HCT116 (cell line): Measurements from ENCODE around the gene KCNK13. TPM values are rescaled to one million over a fixed set of nuclear protein-coding genes. Genes with fewer than 3 reads are reported as not detected.

Experiments
- ATAC-seq: fragments of 200-7000 bp; cut with Tn5 transposase; 2 replicates; pipeline ENCODE4 v1.9.1; 2020; ENCODE audit warnings: mild to moderate bottlenecking, moderate library complexity
- BruUV-seq: library from RNA; stranded (reverse); fragments of 400-500 nt; replicated peaks from 2 replicates; lab custom pipeline; 2021; lab: Mats Ljungman, UMichigan
- CTCF ChIA-PET: fragments of 300-600 bp; sonication (Branson Sonifier 250); formaldehyde crosslinking; loops from one replicate; lab custom pipeline; 2021; ENCODE audit warnings: antibody characterized with exemption; lab: Charles Lee
- POLR2A ChIA-PET: fragments of 300-600, 350-600 bp; sonication (Branson Sonifier 250); formaldehyde crosslinking; loops from one replicate; lab custom pipeline; 2021; ENCODE audit warnings: antibody characterized with exemption; lab: Charles Lee
- RAD21 ChIA-PET, 2 experiments: fragments of 300-600 bp; sonication (Branson Sonifier 250); formaldehyde crosslinking; loops; one replicate each; lab custom pipeline; 2023; ENCODE audit warnings: low total read pairs in 2 of 2; ENCODE audit not compliant: uncharacterized antibody in 2 of 2, unreplicated experiment in 2 of 2, low non-redundant PET in 1 of 2; lab: Charles Lee
- DNase-seq: peaks from one replicate; pipeline ENCODE4 v3.0.0-alpha.2; 2010; ENCODE audit warnings: low read depth, low spot score
- H2AFZ ChIP-seq: fragments of 200-600 bp; shearing (Covaris generic), sonication (generic); 2 replicates; pipeline ENCODE4 v1.6.1; 2017; ENCODE audit warnings: low read depth, mixed run types, mixed read lengths, antibody characterized with exemption, low read length; ENCODE audit not compliant: poor library complexity, severe bottlenecking
- H3K27ac ChIP-seq: 2 replicates; pipeline ENCODE4 v1.5.1; 2012; ENCODE audit warnings: low read depth, low read length
- H3K27me3 ChIP-seq: fragments of 200-600 bp; sonication (generic); 2 replicates; pipeline ENCODE4 v1.6.1; 2016; ENCODE audit warnings: mixed run types, low read length, mixed read lengths; ENCODE audit not compliant: insufficient read depth
- H3K36me3 ChIP-seq, 2 experiments: fragments of 200-500 bp in 1 of 2; fragments of 200-600 bp in 1 of 2; sonication (Bioruptor generic) in 1 of 2; sonication (generic) in 1 of 2; 2 replicates each; pipeline versions ENCODE4 v1.5.1 to v1.6.1; 2014 to 2016; ENCODE audit warnings: low read length in 2 of 2, inconsistent platforms in 1 of 2, mixed read lengths in 1 of 2, mixed run types in 1 of 2; ENCODE audit not compliant: insufficient read depth in 2 of 2, control insufficient read depth in 1 of 2
- H3K4me1 ChIP-seq, 2 experiments: fragments of 200-600 bp in 1 of 2; sonication (generic) in 1 of 2; 2 replicates each; pipeline versions ENCODE4 v1.5.1 to v1.6.1; 2012 to 2017; ENCODE audit warnings: low read length in 2 of 2, inconsistent platforms in 1 of 2, mild to moderate bottlenecking in 1 of 2, mixed read lengths in 1 of 2, mixed run types in 1 of 2, moderate library complexity in 1 of 2; ENCODE audit not compliant: insufficient read depth in 2 of 2, control insufficient read depth in 1 of 2
- H3K4me2 ChIP-seq: fragments of 200-600 bp; sonication (generic); 2 replicates; pipeline ENCODE4 v1.6.1; 2017; ENCODE audit warnings: mixed run types, low read length, mixed read lengths
- H3K4me3 ChIP-seq, 2 experiments: fragments of 200-600 bp in 1 of 2; sonication (generic) in 1 of 2; replicated peaks in 1 of 2; 2 replicates each; pipeline ENCODE4 v1.5.1; 2011 to 2016; ENCODE audit warnings: low read length in 2 of 2, control low read depth in 1 of 2, low read depth in 1 of 2, mild to moderate bottlenecking in 1 of 2, mixed read lengths in 1 of 2, mixed run types in 1 of 2
- H3K79me2 ChIP-seq: fragments of 200-600 bp; sonication (generic); 2 replicates; pipeline ENCODE4 v1.6.1; 2017; ENCODE audit warnings: mild to moderate bottlenecking, mixed run types, low read length, moderate library complexity, mixed read lengths; ENCODE audit not compliant: insufficient read depth
- H3K9ac ChIP-seq: fragments of 200-600 bp; sonication (generic); 2 replicates; pipeline ENCODE4 v1.6.1; 2016; ENCODE audit warnings: low read length, mixed read lengths
- H3K9me2 ChIP-seq: fragments of 200-600 bp; sonication (generic), shearing (Covaris generic); 2 replicates; pipeline ENCODE4 v1.6.1; 2017; ENCODE audit warnings: mixed run types, mild to moderate bottlenecking, moderate library complexity; ENCODE audit not compliant: insufficient read depth
- H3K9me3 ChIP-seq, 2 experiments: fragments of 200-500 bp in 1 of 2; fragments of 200-600 bp in 1 of 2; sonication (Bioruptor generic) in 1 of 2; sonication (generic) in 1 of 2; 2 replicates each; pipeline ENCODE4 v1.6.1; 2014 to 2017; ENCODE audit warnings: low read length in 2 of 2, mixed read lengths in 2 of 2, inconsistent platforms in 1 of 2, low read depth in 1 of 2, mild to moderate bottlenecking in 1 of 2, mixed run types in 1 of 2, moderate library complexity in 1 of 2; ENCODE audit not compliant: control insufficient read depth in 1 of 2, insufficient read depth in 1 of 2
- H4K20me1 ChIP-seq: fragments of 200-600 bp; sonication (generic), shearing (Covaris generic); 2 replicates; pipeline ENCODE4 v1.6.1; 2017; ENCODE audit warnings: mixed run types, mild to moderate bottlenecking, moderate library complexity; ENCODE audit not compliant: insufficient read depth
- CEBPB ChIP-seq: IDR thresholded peaks from 2 replicates; pipeline ENCODE4 v1.6.1; 2012; ENCODE audit warnings: low read depth
- ELF1 ChIP-seq: IDR thresholded peaks from 2 replicates; pipeline ENCODE4 v1.6.1; 2012; ENCODE audit warnings: low read depth, borderline replicate concordance
- EZH2 ChIP-seq: fragments of 200-600 bp; sonication (generic); IDR thresholded peaks from 2 replicates; pipeline ENCODE4 v1.6.1; 2017; ENCODE audit warnings: antibody characterized with exemption, mixed run types
- EZH2phosphoT487 ChIP-seq: fragments of 200-600 bp; IDR thresholded peaks from 2 replicates; pipeline ENCODE4 v1.6.1; 2018; ENCODE audit warnings: antibody characterized with exemption, borderline replicate concordance
- POLR2A ChIP-seq: IDR thresholded peaks from 2 replicates; pipeline ENCODE4 v1.7.0; 2011; ENCODE audit warnings: borderline replicate concordance; ENCODE audit not compliant: insufficient read depth, insufficient read length; ENCODE audit errors: extremely low read depth
- SIN3A ChIP-seq: IDR thresholded peaks from 2 replicates; pipeline ENCODE4 v1.6.1; 2012; ENCODE audit warnings: low read depth
- SP1 ChIP-seq: IDR thresholded peaks from 2 replicates; pipeline ENCODE4 v1.6.1; 2012; ENCODE audit warnings: low read depth
- SRF ChIP-seq: IDR thresholded peaks from 2 replicates; pipeline ENCODE4 v1.6.1; 2012; ENCODE audit warnings: low read depth
- TCF7L2 ChIP-seq: IDR thresholded peaks from 2 replicates; pipeline ENCODE4 v1.7.0; 2011; ENCODE audit warnings: borderline replicate concordance, inconsistent platforms; ENCODE audit not compliant: insufficient read depth, insufficient read length; ENCODE audit errors: extremely low read depth
- YY1 ChIP-seq: IDR thresholded peaks from 2 replicates; pipeline ENCODE4 v1.6.1; 2011; ENCODE audit warnings: low read length, low read depth, moderate library complexity, mild to moderate bottlenecking; ENCODE audit not compliant: insufficient replicate concordance; ENCODE audit errors: extremely low read depth
- ZNF274 ChIP-seq: fragments of 200-500 bp; sonication (Bioruptor generic); IDR thresholded peaks from 2 replicates; pipeline ENCODE4 v1.6.1; 2014; ENCODE audit warnings: mild to moderate bottlenecking, low read depth, low read length, inconsistent platforms
- intact Hi-C: fragments of 100-400 bp; cut with micrococcal nuclease; formaldehyde crosslinking; loops from 2 replicates; pipeline ENCODE4 v1.10.0; 2022
- total RNA-seq: library from RNA; stranded (reverse); gene quantifications from one replicate; pipeline ENCODE4 v1.2.1, GENCODE V29; 2021; ENCODE audit not compliant: unreplicated experiment
- TF ChIP-seq, protein P1 (sequence below): IDR thresholded peaks from 2 replicates; pipeline ENCODE4 v1.6.1; 2012; ENCODE audit warnings: low read depth

The KCNK13 gene
- total RNA-seq, 1 experiment from 2014 or later, result 2.2 TPM

DNA sequence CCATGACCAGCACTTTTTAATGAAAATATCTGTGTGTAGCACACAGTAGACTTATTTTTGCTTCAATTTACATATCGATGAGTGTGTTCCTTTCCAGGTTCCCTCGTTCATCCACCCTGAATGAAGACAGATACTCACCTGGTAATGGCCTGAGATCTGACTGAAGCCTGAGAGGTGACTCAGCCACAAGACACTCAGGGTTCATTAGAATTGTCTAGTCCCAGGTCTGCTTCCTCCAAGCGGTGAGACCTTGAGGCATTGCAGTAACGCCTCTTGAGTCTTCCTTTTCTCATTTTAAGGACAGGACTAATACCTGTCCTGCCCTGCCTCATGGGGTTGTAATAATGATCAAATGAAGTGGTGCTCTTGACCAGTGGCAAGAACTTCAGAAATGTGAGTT is 11.5 kb upstream of the KCNK13 start (continued):
- no peak for TF ChIP-seq YY1
- no peak for TF ChIP-seq POLR2A
- no peak for TF ChIP-seq SRF
- TF ChIP-seq CEBPB, result no peak
- TF ChIP-seq TCF7L2, result no peak
- TF ChIP-seq SP1, result no peak
- no peak for TF ChIP-seq EZH2

DNA sequence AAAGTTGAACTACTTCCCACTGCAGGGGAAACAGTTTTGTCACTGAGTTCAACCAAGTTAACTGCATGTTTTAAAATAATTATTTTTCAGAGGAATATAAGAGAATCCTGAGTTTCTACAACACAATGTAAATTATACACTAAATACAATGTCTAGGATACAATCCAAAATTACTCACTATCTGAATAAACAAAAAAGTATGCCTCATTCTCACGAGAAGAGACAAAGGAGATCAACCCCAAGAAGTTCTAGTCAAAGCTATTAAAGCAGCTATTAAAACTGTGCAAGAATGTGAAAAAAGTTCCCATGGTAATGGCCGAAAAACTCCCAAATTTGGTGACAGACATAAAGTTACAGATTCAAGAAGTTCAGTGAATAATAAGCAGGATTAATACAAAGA is 8.8 kb upstream of the KCNK13 start:
- DNase-seq (no peak), ATAC-seq (no peak)
- Histone ChIP-seq H4K20me1 (no peaks in the 10 kb centered on the region), H3K9ac (no peak overlapping the region), H3K4me3 (no peak overlapping the region), H3K9me2 (no peaks in the 10 kb centered on the region), H3K27ac (no peak overlapping the region), H3K79me2 (no peaks in the 10 kb centered on the region), H3K36me3 (no peaks in the 10 kb centered on the region), H3K4me2 (no peak overlapping the region), H3K9me3 (no peaks in the 10 kb centered on the region), H3K27me3 (0 out of 2 replicates have a peak, but pooled peaks cover 6% of the 10 kb centered on the region), H2AFZ (no peak overlapping the region), H3K4me1 (no peaks in the 10 kb centered on the region)
- intact Hi-C loops, result no loop called here
- no TSS peak for BruUV-seq
- TF ChIP-seq ZNF274 (no peak), EZH2phosphoT487 (no peak), YY1 (no peak), ELF1 (no peak), SP1 (no peak), SIN3A (no peak), TCF7L2 (no peak)
- TF ChIP-seq, protein P1, sequence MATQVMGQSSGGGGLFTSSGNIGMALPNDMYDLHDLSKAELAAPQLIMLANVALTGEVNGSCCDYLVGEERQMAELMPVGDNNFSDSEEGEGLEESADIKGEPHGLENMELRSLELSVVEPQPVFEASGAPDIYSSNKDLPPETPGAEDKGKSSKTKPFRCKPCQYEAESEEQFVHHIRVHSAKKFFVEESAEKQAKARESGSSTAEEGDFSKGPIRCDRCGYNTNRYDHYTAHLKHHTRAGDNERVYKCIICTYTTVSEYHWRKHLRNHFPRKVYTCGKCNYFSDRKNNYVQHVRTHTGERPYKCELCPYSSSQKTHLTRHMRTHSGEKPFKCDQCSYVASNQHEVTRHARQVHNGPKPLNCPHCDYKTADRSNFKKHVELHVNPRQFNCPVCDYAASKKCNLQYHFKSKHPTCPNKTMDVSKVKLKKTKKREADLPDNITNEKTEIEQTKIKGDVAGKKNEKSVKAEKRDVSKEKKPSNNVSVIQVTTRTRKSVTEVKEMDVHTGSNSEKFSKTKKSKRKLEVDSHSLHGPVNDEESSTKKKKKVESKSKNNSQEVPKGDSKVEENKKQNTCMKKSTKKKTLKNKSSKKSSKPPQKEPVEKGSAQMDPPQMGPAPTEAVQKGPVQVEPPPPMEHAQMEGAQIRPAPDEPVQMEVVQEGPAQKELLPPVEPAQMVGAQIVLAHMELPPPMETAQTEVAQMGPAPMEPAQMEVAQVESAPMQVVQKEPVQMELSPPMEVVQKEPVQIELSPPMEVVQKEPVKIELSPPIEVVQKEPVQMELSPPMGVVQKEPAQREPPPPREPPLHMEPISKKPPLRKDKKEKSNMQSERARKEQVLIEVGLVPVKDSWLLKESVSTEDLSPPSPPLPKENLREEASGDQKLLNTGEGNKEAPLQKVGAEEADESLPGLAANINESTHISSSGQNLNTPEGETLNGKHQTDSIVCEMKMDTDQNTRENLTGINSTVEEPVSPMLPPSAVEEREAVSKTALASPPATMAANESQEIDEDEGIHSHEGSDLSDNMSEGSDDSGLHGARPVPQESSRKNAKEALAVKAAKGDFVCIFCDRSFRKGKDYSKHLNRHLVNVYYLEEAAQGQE, result no peak
- ChIA-PET CTCF (no interaction called here), RAD21 (no interaction called here), POLR2A (no interaction called here)
